Testis (tissue), 2 donors: ENCODE measurements around the gene DZIP1.

Experiments used
- CTCF ChIP-seq, 3 experiments: fragments of 450-650 bp in 2 of 3; fragments of 200-600 bp in 1 of 3; sonication (generic) in 1 of 3; IDR thresholded peaks; one replicate each; pipeline ENCODE4 v1.5.1; 2016 to 2019; ENCODE audit warnings: antibody characterized with exemption in 3 of 3, mild to moderate bottlenecking in 2 of 3, moderate library complexity in 1 of 3
- POLR2A ChIP-seq: fragments of 450-650 bp; IDR thresholded peaks from one replicate; pipeline ENCODE4 v1.6.1; 2017; ENCODE audit warnings: antibody characterized with exemption, mild to moderate bottlenecking, moderate library complexity

- TF ChIP-seq CTCF (IDR thresholded peaks at IDR 0.05) (no peak), POLR2A (no peak)
These were observed 84.1 kb downstream of the DZIP1 start for GRCh38 chr13:95560387-95560786.
